ENCODE measurements around the gene DOK1. TPM values are rescaled to one million over a fixed set of nuclear protein-coding genes. Genes with fewer than 3 reads are reported as not detected.

DOK1 gene
- 3.8 to 5.3 TPM (median 4.1 TPM) in 5 replicates for total RNA-seq (2022; extraction: Qiagen RNA extraction)

DNA sequence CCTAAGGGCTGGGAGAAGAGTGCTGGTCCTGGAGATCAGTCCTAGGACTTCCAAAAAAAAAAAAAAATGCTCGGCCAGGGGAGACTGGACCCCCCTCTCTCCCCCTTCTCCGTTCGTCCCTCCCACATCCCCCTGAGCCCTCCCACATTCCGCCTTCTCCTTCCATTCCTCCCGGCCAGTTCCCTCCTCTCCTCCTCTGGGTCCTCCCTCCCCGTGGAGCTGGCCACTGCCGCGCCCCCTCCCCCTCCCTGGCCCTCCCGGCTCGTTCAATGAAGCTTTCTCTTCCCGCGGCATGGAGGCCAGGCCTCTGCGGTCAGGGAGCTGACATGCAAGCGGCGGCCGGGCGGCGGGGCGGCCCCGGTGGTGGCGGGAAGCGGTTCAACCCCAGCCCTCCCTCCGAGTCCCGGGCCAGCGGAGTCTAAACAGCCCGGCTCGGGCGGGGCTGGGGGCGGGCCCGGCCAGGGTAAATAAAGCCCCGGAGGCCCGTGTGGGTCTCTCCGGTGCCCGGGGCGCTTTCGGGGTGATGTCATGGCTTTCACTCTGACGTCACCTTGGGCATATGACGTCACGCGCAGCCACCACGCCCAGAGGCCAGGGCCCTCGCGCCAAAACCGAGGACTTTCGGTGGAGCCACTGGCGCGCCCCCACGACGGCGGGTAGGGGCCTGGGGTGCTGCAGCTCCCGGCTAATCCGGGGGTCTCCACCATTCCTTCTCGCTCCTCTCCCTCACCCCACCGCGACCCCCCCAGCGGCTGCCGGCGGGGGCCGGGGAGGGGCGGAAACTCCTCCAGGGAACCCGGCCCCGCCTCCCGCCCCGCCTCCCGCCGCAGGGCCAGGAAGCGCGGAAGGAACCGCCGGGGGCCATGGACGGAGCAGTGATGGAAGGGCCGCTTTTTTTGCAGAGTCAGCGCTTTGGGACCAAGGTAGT is at the start of gene DOK1, which contains the start of gene LOXL3:
DOK1 (plus strand) TSS at position 829 of the 928 bp plus-strand sequence; CDS start at position 864, 35 bp downstream.
LOXL3 (minus strand) TSS at position 51 of the 928 bp plus-strand sequence. CDS start 1,308 bp downstream, outside the sequence.

GRCh38 chr2:74507145-74507925 is 47.2 kb upstream of the DOK1 start, which contains the start of gene PCGF1:
TSS of gene PCGF1 (minus strand) at chr2:74507695. CDS start at chr2:74507668, 27 bp downstream.

DNA sequence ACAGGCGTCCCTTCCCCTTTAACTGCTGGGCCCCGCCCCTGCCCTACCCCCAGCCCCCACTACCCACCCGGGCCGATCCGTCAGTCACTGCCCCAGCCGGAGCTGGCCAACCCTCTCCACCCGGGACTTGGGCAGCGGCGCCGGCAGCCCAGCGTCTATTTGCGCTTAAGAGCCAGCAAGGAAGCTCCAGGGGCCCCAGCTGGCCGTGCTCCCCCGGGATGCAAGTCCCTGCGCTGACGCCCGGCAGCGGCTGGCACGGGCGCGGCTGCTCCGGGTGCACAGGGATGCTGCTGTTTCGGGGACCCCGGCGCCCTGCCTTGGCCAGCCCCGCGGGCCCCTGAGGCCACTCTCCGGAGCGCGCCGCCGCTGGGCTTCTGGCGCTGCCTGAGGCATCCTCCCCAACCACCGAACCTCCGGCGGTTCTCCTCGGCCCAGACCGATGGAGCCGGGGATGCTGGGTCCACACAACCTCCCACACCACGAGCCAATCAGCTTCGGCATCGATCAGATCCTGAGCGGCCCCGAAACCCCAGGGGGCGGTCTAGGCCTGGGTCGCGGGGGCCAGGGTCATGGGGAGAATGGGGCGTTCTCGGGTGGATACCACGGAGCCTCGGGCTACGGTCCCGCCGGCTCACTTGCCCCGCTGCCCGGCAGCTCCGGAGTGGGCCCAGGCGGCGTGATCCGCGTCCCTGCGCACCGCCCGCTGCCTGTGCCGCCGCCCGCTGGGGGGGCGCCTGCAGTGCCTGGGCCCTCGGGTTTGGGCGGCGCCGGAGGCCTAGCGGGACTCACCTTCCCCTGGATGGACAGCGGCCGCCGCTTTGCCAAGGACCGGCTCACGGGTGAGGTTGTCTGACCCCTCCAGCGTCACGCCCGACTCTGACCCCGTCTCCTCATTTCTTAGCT is 39.9 kb upstream of the DOK1 start, which contains the start of gene TLX2:
TLX2 (plus strand) TSS at position 83 of the 903 bp plus-strand sequence; CDS start at position 440, 357 bp downstream.

DNA sequence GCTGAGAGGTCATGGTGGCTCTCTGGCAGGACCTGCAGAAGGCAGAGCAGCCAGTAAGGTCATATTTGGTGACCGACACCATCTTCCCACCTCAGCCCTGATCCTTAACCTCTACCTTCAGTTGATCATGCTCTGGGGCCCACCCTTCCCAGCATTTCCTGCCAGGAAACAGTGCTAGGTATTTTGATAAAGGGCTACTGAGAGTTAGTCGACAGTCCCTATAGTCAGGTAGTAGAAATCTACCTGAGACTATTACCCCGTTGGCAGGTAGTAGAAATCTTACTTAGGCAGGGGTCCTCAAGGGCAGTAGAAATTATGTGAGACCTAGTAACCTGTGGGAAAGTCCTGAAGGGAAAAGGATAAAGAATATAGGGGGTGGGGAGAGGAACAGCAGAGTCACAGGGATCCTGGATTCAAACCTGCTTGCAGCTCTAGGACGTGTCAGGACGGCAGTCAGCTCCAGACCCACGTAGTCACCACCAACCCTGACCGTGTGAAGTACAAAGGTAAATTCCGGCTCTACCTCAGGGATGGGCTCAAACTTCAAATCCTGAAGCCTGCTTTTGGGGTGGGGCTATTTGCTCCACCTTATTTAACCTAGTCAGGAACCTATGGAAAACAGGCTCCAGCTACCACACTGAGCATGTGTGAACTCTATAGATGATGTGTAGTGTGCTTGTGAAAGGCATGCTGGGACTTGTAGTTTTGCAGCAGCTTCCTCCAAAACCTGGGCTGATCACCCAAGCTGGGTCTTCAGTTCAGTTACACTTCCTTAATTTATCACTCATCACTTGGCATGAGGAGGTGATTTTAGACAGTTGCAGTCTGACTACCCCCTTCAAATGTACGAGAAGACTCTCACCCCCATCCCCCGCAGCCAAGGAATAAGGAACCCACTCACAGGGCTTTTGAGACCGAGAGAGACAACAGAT is 28.5 kb upstream of the DOK1 start, which contains the start of gene DQX1:
DQX1 (minus strand) TSS at position 515 of the 932 bp plus-strand sequence; CDS start at position 13, 502 bp downstream.

DNA sequence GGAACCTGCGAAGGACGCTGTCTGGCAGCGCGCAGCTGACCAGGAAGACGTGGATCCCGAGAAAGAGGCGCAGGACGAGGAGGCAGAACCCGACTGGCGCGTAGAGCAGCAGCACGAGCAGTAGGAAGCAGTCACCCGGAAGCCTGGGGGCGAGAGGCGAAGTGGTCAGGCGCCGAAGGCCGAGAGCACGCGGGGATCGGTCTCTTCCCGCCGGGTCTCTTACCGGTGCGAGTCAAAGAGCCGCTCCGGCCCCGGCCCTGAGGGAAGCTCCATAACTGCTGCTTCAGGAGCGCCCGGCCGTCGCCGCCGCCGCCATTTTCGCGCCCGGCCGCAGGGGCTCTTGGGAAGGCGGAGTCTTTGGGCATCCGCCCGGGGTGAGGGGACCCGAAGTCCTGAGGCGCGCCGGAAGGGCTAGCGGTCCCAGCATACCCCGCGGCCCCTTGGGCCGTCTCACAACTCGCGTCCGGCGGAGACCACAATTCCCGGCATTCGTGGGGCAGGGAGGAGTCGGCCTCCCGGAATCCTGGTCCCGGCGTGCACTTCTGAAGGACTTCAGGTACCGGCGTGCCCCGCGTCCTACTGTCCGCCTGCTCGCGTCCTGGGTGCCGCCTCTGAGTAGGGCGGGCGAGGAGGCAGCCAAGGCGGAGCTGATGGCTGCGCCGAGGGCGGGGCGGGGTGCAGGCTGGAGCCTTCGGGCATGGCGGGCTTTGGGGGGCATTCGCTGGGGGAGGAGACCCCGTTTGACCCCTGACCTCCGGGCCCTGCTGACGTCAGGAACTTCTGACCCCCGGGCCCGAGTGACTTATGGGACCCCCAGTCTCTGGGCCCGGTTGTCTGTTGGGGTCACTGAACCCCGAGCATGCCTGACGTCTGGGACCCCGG is 24.9 kb upstream of the DOK1 start, which contains the start of the genes AUP1 and HTRA2:
AUP1 (minus strand) TSS at position 350 of the 882 bp plus-strand sequence; CDS start at position 273, 77 bp downstream.
HTRA2 (plus strand) TSS at position 577 of the 882 bp plus-strand sequence; CDS start at position 651, 74 bp downstream.

Other genes with a start within 250 kb of the DOK1 start
- gene SLC4A5, start 211.3 kb upstream of the DOK1 start, total RNA-seq (2022; extraction: Qiagen RNA extraction): 0.07 to 0.41 TPM (median 0.36 TPM) in 5 replicates
- gene DCTN1, start 174.4 kb upstream of the DOK1 start, total RNA-seq (2022; extraction: Qiagen RNA extraction): 112 to 150 TPM (median 144 TPM) in 5 replicates
- 2.4 to 3.7 TPM (median 2.6 TPM) in 5 replicates for gene C2orf81, start 133.1 kb upstream of the DOK1 start, total RNA-seq (2022; extraction: Qiagen RNA extraction)
- 76.9 to 89.4 TPM (median 88.0 TPM) in 5 replicates for gene WDR54, start 133.0 kb upstream of the DOK1 start, total RNA-seq (2022; extraction: Qiagen RNA extraction)
- gene RTKN, start 112.8 kb upstream of the DOK1 start, total RNA-seq (2022; extraction: Qiagen RNA extraction): 18.9 to 25.9 TPM (median 23.9 TPM) in 5 replicates
- 42.6 to 53.6 TPM (median 49.0 TPM) in 5 replicates for gene INO80B, start 99.6 kb upstream of the DOK1 start, total RNA-seq (2022; extraction: Qiagen RNA extraction)
- 47.3 to 87.4 TPM (median 83.1 TPM) in 5 replicates for gene WBP1, start 96.3 kb upstream of the DOK1 start, total RNA-seq (2022; extraction: Qiagen RNA extraction)
- gene MOGS, start 89.3 kb upstream of the DOK1 start, total RNA-seq (2022; extraction: Qiagen RNA extraction): 37.4 to 54.3 TPM (median 52.0 TPM) in 5 replicates
- 106 to 149 TPM (median 141 TPM) in 5 replicates for gene MRPL53, start 82.0 kb upstream of the DOK1 start, total RNA-seq (2022; extraction: Qiagen RNA extraction)
- gene CCDC142, start 71.7 kb upstream of the DOK1 start, total RNA-seq (2022; extraction: Qiagen RNA extraction): 11.6 to 16.5 TPM (median 14.2 TPM) in 5 replicates
- 15.7 to 17.7 TPM (median 16.1 TPM) in 5 replicates for gene TTC31, start 71.6 kb upstream of the DOK1 start, total RNA-seq (2022; extraction: Qiagen RNA extraction)
- 2.7 to 3.7 TPM (median 3.1 TPM) in 5 replicates for gene LBX2, start 55.1 kb upstream of the DOK1 start, total RNA-seq (2022; extraction: Qiagen RNA extraction)
- gene PCGF1, start 47.0 kb upstream of the DOK1 start, total RNA-seq (2022; extraction: Qiagen RNA extraction): 30.8 to 43.0 TPM (median 33.4 TPM) in 5 replicates
- 0.19 to 0.58 TPM (median 0.33 TPM) in 5 replicates for gene TLX2, start 40.3 kb upstream of the DOK1 start, total RNA-seq (2022; extraction: Qiagen RNA extraction)
- 0.10 to 0.19 TPM (median 0.14 TPM) in 4 of 5 replicates, not detected in the other for gene DQX1, start 28.5 kb upstream of the DOK1 start, total RNA-seq (2022; extraction: Qiagen RNA extraction)
- gene AUP1, start 25.0 kb upstream of the DOK1 start, total RNA-seq (2022; extraction: Qiagen RNA extraction): 197 to 259 TPM (median 233 TPM) in 5 replicates
- gene HTRA2, start 24.8 kb upstream of the DOK1 start, total RNA-seq (2022; extraction: Qiagen RNA extraction): 31.4 to 42.9 TPM (median 39.7 TPM) in 5 replicates
- 0.20 to 0.50 TPM (median 0.44 TPM) in 5 replicates for gene LOXL3, start 778 bp upstream of the DOK1 start, total RNA-seq (2022; extraction: Qiagen RNA extraction)
- gene M1AP, start 93.6 kb downstream of the DOK1 start, total RNA-seq (2022; extraction: Qiagen RNA extraction): not detected in 5 replicates
- gene SEMA4F, start 99.5 kb downstream of the DOK1 start, total RNA-seq (2022; extraction: Qiagen RNA extraction): 9.6 to 15.2 TPM (median 10.2 TPM) in 5 replicates